ENCODE results near the gene KIRREL3. TPM values are rescaled to one million over a fixed set of nuclear protein-coding genes. Genes with fewer than 3 reads are reported as not detected.

KIRREL3 gene
- total and polyA plus RNA-seq, 4 donors, result 0.02 to 0.71 (median 0.15) TPM; not detected in 1

GRCh38 chr11:126545057-126545555 lies 455.5 kb downstream of the KIRREL3 start:
- no peaks in the 10 kb centered on the region for H3K36me3 ChIP-seq (ENCODE audit: control insufficient read depth in 4 of 4, insufficient read depth in 4 of 4, low read length in 4 of 4)
- no peak overlapping the region for H3K4me3 ChIP-seq
- no peak for TF ChIP-seq CTCF (IDR thresholded peaks at IDR 0.05; ENCODE audit: control extremely low read depth, extremely low read depth)
- no peak for ATAC-seq (ENCODE audit: insufficient read depth, low FRiP score)
- no peak for DNase-seq
- no peak overlapping the region for H3K27ac ChIP-seq (ENCODE audit: low read depth in 1 of 2, low read length in 1 of 2)
- H3K9me3 ChIP-seq (ENCODE audit: control insufficient read depth in 4 of 4, insufficient read depth in 3 of 4, low read length in 3 of 4), result no peaks in the 10 kb centered on the region
- H3K4me1 ChIP-seq (ENCODE audit: control insufficient read depth in 5 of 5, insufficient read depth in 5 of 5, low read length in 5 of 5), result peaks cover 0 to 17% (median 0%) of the 10 kb centered on the region in 5 donors
- no peaks in the 10 kb centered on the region for H3K27me3 ChIP-seq (ENCODE audit: control insufficient read depth in 3 of 3, insufficient read depth in 3 of 3, low read length in 2 of 3)
- 65 to 87% methylated on average over 8 of the region's 8 CpGs for WGBS, 2 donors
- H3K9ac ChIP-seq (ENCODE audit: insufficient read depth in 1 of 2, low read length in 2 of 2), result no peak overlapping the region

- Histone ChIP-seq H3K27ac (ENCODE audit: low read depth in 1 of 2, low read length in 1 of 2) (no peak overlapping the region), H3K9me3 (ENCODE audit: control insufficient read depth in 4 of 4, insufficient read depth in 3 of 4, low read length in 3 of 4) (no peaks in the 10 kb centered on the region), H3K36me3 (ENCODE audit: control insufficient read depth in 4 of 4, insufficient read depth in 4 of 4, low read length in 4 of 4) (no peaks in the 10 kb centered on the region), H3K9ac (ENCODE audit: insufficient read depth in 1 of 2, low read length in 2 of 2) (no peak overlapping the region), H3K27me3 (ENCODE audit: control insufficient read depth in 3 of 3, insufficient read depth in 3 of 3, low read length in 2 of 3) (no peaks in the 10 kb centered on the region), H3K4me3 (no peak overlapping the region), H3K4me1 (ENCODE audit: control insufficient read depth in 5 of 5, insufficient read depth in 5 of 5, low read length in 5 of 5) (peaks cover 0 to 17% (median 0%) of the 10 kb centered on the region in 5 donors)
- no peak for ATAC-seq (ENCODE audit: insufficient read depth, low FRiP score)
- DNase-seq, result peak; percentile 65 to 77 (median 73)
- WGBS, 2 donors, result 23 to 26% methylated on average over 15 of the region's 15 CpGs
- TF ChIP-seq CTCF (IDR thresholded peaks at IDR 0.05; ENCODE audit: control extremely low read depth, extremely low read depth), result no peak
Observed at GRCh38 chr11:126544108-126545056, 456.2 kb downstream of the KIRREL3 start.

GRCh38 chr11:126543691-126544090 lies 456.9 kb downstream of the KIRREL3 start:
- Histone ChIP-seq H3K27ac (ENCODE audit: low read depth in 1 of 2, low read length in 1 of 2) (no peak overlapping the region), H3K9me3 (ENCODE audit: control insufficient read depth in 4 of 4, insufficient read depth in 3 of 4, low read length in 3 of 4) (no peaks in the 10 kb centered on the region), H3K4me3 (no peak overlapping the region), H3K36me3 (ENCODE audit: control insufficient read depth in 4 of 4, insufficient read depth in 4 of 4, low read length in 4 of 4) (no peaks in the 10 kb centered on the region), H3K9ac (ENCODE audit: insufficient read depth in 1 of 2, low read length in 2 of 2) (no peak overlapping the region), H3K4me1 (ENCODE audit: control insufficient read depth in 5 of 5, insufficient read depth in 5 of 5, low read length in 5 of 5) (peaks cover 0 to 17% (median 0%) of the 10 kb centered on the region in 5 donors), H3K27me3 (ENCODE audit: control insufficient read depth in 3 of 3, insufficient read depth in 3 of 3, low read length in 2 of 3) (no peaks in the 10 kb centered on the region)
- TF ChIP-seq CTCF (IDR thresholded peaks at IDR 0.05; ENCODE audit: control extremely low read depth, extremely low read depth), result no peak
- DNase-seq, result no peak
- WGBS, 2 donors, result 28 to 40% methylated on average over 7 of the region's 7 CpGs
- ATAC-seq (ENCODE audit: insufficient read depth, low FRiP score), result no peak
